LNCAP (cell line): ENCODE measurements around the gene PPP2CA.

Experiments used
- TF ChIP-seq, protein P1 (sequence below): fragments of 450-650 bp; IDR thresholded peaks from 2 replicates; pipeline ENCODE4 v1.5.1; 2017; ENCODE audit warnings: mild to moderate bottlenecking

The PPP2CA gene

DNA sequence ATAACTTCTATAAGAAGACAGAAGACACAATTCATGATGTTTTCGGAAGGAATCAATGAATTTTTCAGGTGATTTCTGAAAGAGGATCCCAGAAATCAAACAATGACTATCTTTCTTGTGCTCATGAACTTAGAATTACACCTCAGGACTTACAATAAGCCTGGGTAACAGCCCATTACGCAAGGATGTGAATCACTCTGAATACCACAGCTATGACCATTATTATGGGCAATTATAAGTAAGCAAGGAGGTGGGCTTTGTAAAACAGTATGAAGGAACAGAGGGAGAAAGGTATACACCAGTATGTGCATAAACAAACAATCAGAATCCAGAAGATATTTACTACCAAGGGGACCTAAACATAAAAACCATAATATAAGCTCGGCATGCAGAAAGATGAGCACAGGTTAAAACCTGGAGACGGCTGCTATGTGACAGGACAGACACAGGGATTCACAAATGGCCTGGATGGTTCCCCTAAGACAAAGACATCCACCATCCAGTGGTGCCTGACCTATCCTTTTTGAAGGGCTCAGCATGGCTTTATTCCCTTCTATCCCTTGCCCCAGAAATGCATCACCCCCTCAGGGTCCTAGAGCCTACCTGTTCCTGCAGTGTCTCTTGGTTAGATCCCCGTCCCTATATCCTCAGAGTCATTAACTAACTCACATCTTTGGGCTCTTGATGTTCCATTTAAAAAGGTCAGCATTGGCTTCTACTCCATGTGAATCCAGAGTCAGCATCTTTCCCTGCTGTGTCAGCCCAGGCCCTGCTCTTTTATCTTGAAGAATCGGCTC lies 21.8 kb upstream of the PPP2CA start:
- TF ChIP-seq, protein P1, sequence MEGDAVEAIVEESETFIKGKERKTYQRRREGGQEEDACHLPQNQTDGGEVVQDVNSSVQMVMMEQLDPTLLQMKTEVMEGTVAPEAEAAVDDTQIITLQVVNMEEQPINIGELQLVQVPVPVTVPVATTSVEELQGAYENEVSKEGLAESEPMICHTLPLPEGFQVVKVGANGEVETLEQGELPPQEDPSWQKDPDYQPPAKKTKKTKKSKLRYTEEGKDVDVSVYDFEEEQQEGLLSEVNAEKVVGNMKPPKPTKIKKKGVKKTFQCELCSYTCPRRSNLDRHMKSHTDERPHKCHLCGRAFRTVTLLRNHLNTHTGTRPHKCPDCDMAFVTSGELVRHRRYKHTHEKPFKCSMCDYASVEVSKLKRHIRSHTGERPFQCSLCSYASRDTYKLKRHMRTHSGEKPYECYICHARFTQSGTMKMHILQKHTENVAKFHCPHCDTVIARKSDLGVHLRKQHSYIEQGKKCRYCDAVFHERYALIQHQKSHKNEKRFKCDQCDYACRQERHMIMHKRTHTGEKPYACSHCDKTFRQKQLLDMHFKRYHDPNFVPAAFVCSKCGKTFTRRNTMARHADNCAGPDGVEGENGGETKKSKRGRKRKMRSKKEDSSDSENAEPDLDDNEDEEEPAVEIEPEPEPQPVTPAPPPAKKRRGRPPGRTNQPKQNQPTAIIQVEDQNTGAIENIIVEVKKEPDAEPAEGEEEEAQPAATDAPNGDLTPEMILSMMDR, result no peak

DNA sequence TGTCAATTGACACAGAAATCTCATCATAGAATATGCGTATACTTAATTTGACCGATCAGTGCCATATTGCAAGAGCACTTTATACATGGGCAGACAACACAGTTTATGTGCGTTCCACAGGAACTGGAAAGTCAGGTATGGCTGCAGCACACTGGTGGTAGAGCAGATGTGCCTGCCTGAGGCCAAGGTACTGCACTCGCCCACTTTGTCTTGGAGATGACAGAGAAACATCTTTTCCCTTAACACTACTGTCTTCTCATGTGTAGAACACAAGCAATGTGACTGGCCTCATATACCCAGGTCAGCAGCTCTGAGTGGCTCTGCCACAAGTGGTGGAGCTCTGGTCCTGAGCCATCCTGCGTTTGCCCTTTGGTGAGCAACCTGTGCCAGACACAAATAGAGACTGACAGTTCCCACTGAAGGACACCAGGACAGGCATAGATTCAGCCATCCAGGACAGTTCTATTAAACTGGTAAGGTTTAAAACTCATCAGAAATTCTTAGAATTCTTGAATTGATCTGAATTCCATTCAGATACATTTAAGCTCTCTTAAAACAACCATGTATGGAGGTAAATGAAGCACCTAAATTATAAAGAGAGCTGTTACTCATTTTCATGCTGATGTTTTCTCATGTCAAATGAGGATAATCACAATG lies 21.0 kb upstream of the PPP2CA start:
- TF ChIP-seq, protein P1, result no peak

DNA sequence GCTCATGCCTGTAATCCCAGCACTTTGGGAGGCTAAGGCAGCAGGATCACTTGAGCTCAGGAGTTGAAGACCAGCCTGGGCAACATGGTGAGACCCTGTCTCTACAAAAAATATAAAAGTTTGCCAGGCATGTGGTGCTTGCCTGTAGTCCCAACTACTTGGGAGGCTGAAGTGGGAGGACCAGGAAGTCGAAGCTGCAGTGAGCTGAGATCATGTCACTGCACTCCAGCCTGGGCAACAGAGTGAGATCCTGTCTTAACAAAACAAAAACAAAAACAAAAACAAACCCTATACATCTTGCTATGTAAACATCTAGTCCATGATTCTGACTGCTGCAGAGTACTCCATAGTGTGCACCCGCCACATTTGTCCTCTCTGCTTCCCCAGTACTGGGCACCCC lies 19.8 kb upstream of the PPP2CA start:
- TF ChIP-seq, protein P1, result no peak

DNA sequence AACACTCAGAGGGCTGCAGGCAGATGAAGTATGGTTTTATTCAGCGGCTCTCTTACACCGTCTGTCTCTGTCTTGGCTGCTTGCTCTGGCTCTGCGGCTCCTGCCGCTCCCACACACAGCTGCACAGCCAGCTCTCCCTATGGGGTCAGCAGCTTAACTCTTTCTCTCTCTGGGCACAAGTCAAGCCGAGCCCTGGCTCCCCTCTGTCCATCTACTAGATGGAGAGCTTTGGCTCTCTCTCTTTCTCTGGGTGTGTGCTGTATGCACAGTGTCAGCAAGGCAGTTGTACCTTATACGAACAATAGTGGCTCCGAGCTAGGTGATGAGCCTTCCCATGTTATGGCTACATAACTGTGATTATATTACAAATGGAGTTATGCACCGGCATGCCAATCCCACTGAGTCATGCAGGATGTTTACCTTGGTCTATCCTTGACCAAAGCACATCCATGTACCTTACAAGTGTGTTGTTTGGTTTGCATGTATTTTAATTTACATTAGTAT lies 19.3 kb upstream of the PPP2CA start:
- TF ChIP-seq, protein P1, result no peak

DNA sequence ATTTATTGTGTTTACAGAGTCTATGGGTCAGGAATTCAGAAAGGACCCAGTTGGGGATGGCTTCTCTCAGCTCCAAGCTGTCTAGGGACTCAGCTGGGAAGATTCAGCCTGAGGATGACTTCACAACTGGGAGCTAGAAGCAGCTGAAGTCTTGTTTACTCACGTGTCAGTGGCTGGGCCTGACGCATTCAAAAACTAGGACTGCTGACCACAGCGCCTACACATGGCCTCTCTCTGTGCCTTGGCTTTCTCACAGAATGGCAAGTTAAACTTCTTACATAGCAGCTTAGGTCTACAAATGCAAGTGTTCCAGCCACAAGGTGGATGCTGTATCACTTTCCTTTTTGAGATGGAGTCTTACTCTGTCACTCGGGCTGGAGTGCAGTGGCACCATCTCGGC lies 16.3 kb upstream of the PPP2CA start:
- TF ChIP-seq, protein P1, result no peak

DNA sequence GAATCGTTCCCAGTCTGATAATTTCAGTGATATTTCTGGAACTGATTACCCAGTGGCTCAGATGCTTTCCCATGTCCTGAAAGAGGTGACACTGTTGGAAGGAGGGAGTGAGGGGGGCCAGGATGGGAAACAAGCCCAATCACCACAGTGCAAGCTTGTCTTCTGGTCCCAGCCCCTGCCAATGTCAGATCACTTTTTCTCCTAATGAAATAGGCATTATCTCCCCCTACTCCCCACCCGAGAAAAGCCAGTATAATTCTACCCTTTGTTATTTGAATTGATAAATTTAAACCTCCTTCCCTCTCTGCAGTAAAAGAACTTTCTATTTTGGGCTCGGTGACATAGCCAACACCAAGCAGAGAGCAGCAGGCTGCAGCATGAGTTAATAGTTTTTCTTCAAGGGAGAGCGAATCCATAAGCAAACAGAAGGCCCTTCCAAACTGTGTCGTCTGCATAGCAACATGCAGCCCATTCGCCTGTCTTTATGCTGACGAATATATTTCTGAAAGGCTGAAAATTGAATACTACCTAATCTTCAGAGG lies 14.6 kb upstream of the PPP2CA start:
- TF ChIP-seq, protein P1, result no peak

DNA sequence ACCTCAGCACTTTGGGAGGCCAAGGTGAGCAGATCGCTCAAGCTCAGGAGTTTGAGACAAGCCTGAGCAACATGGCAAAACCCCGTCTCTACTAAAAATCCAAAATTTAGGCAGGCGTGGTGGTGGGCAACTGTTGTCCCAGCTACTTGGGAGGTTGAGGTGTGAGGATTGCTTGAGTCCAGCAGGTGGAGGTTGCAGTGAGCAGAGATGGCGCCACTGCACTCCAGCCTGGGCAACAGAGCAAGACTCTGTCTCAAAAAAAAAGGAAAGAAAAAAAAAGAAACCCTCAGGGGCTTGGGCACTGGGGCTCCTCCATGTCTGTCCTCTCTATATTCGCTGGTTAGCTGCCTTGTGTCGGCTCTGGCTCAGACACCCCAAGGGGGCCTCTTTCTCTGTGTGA lies 10.9 kb upstream of the PPP2CA start:
- TF ChIP-seq, protein P1, result no peak
